ENCODE results near the gene SLC25A47.
"Not testable (repeated sequence)": the region's sequence is repeated elsewhere in the genome, so short reads cannot be mapped to it uniquely, and the experiment has no call there.

SLC25A47 gene

GRCh38 chr14:100287202-100287997, 35.7 kb upstream of the SLC25A47 start:
- H3K27ac ChIP-seq (replicated peaks; ENCODE audit: low read length) = peak overlapping the region; percentile 4
- H3K4me1 ChIP-seq (ENCODE audit: control insufficient read depth in 2 of 2, insufficient read depth in 1 of 2, low read depth in 1 of 2, low read length in 2 of 2) = peaks cover 6 to 9% of the 10 kb centered on the region in 2 donors
- H3K18ac ChIP-seq (ENCODE audit: low read length) = no peak overlapping the region
- no peak overlapping the region for H2BK120ac ChIP-seq (ENCODE audit: low read depth, low read length)
- H2BK15ac ChIP-seq (ENCODE audit: low read length) = no peak overlapping the region
- no peak overlapping the region for H2AK5ac ChIP-seq (ENCODE audit: low read depth, low read length)
- H3K27me3 ChIP-seq (ENCODE audit: control insufficient read depth in 3 of 3, insufficient read depth in 3 of 3, low read depth in 1 of 3, low read length in 3 of 3) = no peaks in the 10 kb centered on the region
- H3K36me3 ChIP-seq (replicated peaks in 1 of 2; ENCODE audit: control insufficient read depth in 2 of 2, insufficient read depth in 2 of 2, low read length in 2 of 2) = peaks cover 33 to 45% of the 10 kb centered on the region in 2 donors
- no peak overlapping the region for H4K91ac ChIP-seq (ENCODE audit: low read depth, low read length, poor library complexity)
- H3K4ac ChIP-seq (ENCODE audit: low read length) = no peak overlapping the region
- H3K14ac ChIP-seq (ENCODE audit: low read length) = no peak overlapping the region
- H2BK5ac ChIP-seq (ENCODE audit: low read length) = no peak overlapping the region
- no peak overlapping the region for H3K23ac ChIP-seq (ENCODE audit: low read depth, low read length, poor library complexity)
- no peak for DNase-seq (ENCODE audit: low spot score)
- no peak overlapping the region for H3K4me2 ChIP-seq (ENCODE audit: insufficient read depth, low read length, poor library complexity, severe bottlenecking)
- H4K8ac ChIP-seq (ENCODE audit: low read depth, low read length) = no peak overlapping the region
- no peak overlapping the region for H2BK12ac ChIP-seq (ENCODE audit: low read length)
- no peak overlapping the region for H2AFZ ChIP-seq (ENCODE audit: low read length)
- no CpG with 5 or more reads among the region's 12 CpGs for WGBS, 2 donors (ENCODE audit: extremely low coverage in 2 of 2, insufficient read length in 2 of 2, insufficient replicate concordance in 1 of 2)
- peaks cover 0 to 1% of the 10 kb centered on the region in 2 donors for H3K9me3 ChIP-seq (replicated peaks in 1 of 2; ENCODE audit: control insufficient read depth in 2 of 2, insufficient read depth in 1 of 2, low read depth in 1 of 2, low read length in 2 of 2)
- H3K4me3 ChIP-seq (ENCODE audit: low read length in 2 of 2) = no peak overlapping the region
- no peak overlapping the region for H3K9ac ChIP-seq (ENCODE audit: low read depth, low read length, poor library complexity)
- H3K79me1 ChIP-seq (ENCODE audit: low read depth, low read length) = peaks cover 10% of the 10 kb centered on the region

- not testable (repeated sequence) for H3K27me3 ChIP-seq (ENCODE audit: control insufficient read depth in 3 of 3, insufficient read depth in 3 of 3, low read depth in 1 of 3, low read length in 3 of 3); H3K9ac ChIP-seq (ENCODE audit: low read depth, low read length, poor library complexity); H2BK120ac ChIP-seq (ENCODE audit: low read depth, low read length); H3K14ac ChIP-seq (ENCODE audit: low read length); H3K27ac ChIP-seq (replicated peaks; ENCODE audit: low read length); H3K4me3 ChIP-seq (ENCODE audit: low read length in 2 of 2); H2AFZ ChIP-seq (ENCODE audit: low read length); H3K18ac ChIP-seq (ENCODE audit: low read length); H3K4ac ChIP-seq (ENCODE audit: low read length); H3K23ac ChIP-seq (ENCODE audit: low read depth, low read length, poor library complexity); H3K9me3 ChIP-seq (replicated peaks in 1 of 2; ENCODE audit: control insufficient read depth in 2 of 2, insufficient read depth in 1 of 2, low read depth in 1 of 2, low read length in 2 of 2); H4K91ac ChIP-seq (ENCODE audit: low read depth, low read length, poor library complexity); H2AK5ac ChIP-seq (ENCODE audit: low read depth, low read length); H3K4me2 ChIP-seq (ENCODE audit: insufficient read depth, low read length, poor library complexity, severe bottlenecking); H3K4me1 ChIP-seq (ENCODE audit: control insufficient read depth in 2 of 2, insufficient read depth in 1 of 2, low read depth in 1 of 2, low read length in 2 of 2); DNase-seq (ENCODE audit: low spot score); H4K8ac ChIP-seq (ENCODE audit: low read depth, low read length); H2BK5ac ChIP-seq (ENCODE audit: low read length); H2BK12ac ChIP-seq (ENCODE audit: low read length); H2BK15ac ChIP-seq (ENCODE audit: low read length)
- WGBS, 2 donors (ENCODE audit: extremely low coverage in 2 of 2, insufficient read length in 2 of 2, insufficient replicate concordance in 1 of 2) = no CpG with 5 or more reads among the region's 8 CpGs
- Histone ChIP-seq H3K36me3 (replicated peaks in 1 of 2; ENCODE audit: control insufficient read depth in 2 of 2, insufficient read depth in 2 of 2, low read length in 2 of 2) (peaks cover 36 to 48% of the 10 kb centered on the region in 2 donors), H3K79me1 (ENCODE audit: low read depth, low read length) (peaks cover 15% of the 10 kb centered on the region)
Measured at GRCh38 chr14:100287998-100288295, 35.2 kb upstream of the SLC25A47 start.

- no peak overlapping the region for H4K8ac ChIP-seq (ENCODE audit: low read depth, low read length)
- H3K4me2 ChIP-seq (ENCODE audit: insufficient read depth, low read length, poor library complexity, severe bottlenecking) = no peak overlapping the region
- H2BK5ac ChIP-seq (ENCODE audit: low read length) = no peak overlapping the region
- WGBS, 2 donors (ENCODE audit: extremely low coverage in 2 of 2, insufficient read length in 2 of 2, insufficient replicate concordance in 1 of 2) = no CpG with 5 or more reads among the region's 12 CpGs
- H3K4ac ChIP-seq (ENCODE audit: low read length) = no peak overlapping the region
- no peak overlapping the region for H3K23ac ChIP-seq (ENCODE audit: low read depth, low read length, poor library complexity)
- H4K91ac ChIP-seq (ENCODE audit: low read depth, low read length, poor library complexity) = no peak overlapping the region
- no peak overlapping the region for H3K27ac ChIP-seq (replicated peaks; ENCODE audit: low read length)
- peaks cover 41 to 54% of the 10 kb centered on the region in 2 donors for H3K36me3 ChIP-seq (replicated peaks in 1 of 2; ENCODE audit: control insufficient read depth in 2 of 2, insufficient read depth in 2 of 2, low read length in 2 of 2)
- H3K18ac ChIP-seq (ENCODE audit: low read length) = no peak overlapping the region
- H3K4me1 ChIP-seq (ENCODE audit: control insufficient read depth in 2 of 2, insufficient read depth in 1 of 2, low read depth in 1 of 2, low read length in 2 of 2) = peaks cover 6 to 9% of the 10 kb centered on the region in 2 donors
- no peak for DNase-seq (ENCODE audit: low spot score)
- H2BK12ac ChIP-seq (ENCODE audit: low read length) = no peak overlapping the region
- H2BK15ac ChIP-seq (ENCODE audit: low read length) = no peak overlapping the region
- H2BK120ac ChIP-seq (ENCODE audit: low read depth, low read length) = no peak overlapping the region
- no peak overlapping the region for H3K14ac ChIP-seq (ENCODE audit: low read length)
- H3K4me3 ChIP-seq (ENCODE audit: low read length in 2 of 2) = no peak overlapping the region
- H2AFZ ChIP-seq (ENCODE audit: low read length) = no peak overlapping the region
- H2AK5ac ChIP-seq (ENCODE audit: low read depth, low read length) = no peak overlapping the region
- H3K9ac ChIP-seq (ENCODE audit: low read depth, low read length, poor library complexity) = no peak overlapping the region
- peaks cover 0 to 1% of the 10 kb centered on the region in 2 donors for H3K9me3 ChIP-seq (replicated peaks in 1 of 2; ENCODE audit: control insufficient read depth in 2 of 2, insufficient read depth in 1 of 2, low read depth in 1 of 2, low read length in 2 of 2)
- H3K27me3 ChIP-seq (ENCODE audit: control insufficient read depth in 3 of 3, insufficient read depth in 3 of 3, low read depth in 1 of 3, low read length in 3 of 3) = no peaks in the 10 kb centered on the region
- peaks cover 15% of the 10 kb centered on the region for H3K79me1 ChIP-seq (ENCODE audit: low read depth, low read length)
Measured at GRCh38 chr14:100288382-100289185, 34.6 kb upstream of the SLC25A47 start.

- Histone ChIP-seq H3K4ac (ENCODE audit: low read length) (no peak overlapping the region), H4K8ac (ENCODE audit: low read depth, low read length) (no peak overlapping the region), H4K91ac (ENCODE audit: low read depth, low read length, poor library complexity) (no peak overlapping the region), H2BK120ac (ENCODE audit: low read depth, low read length) (no peak overlapping the region), H3K4me1 (ENCODE audit: control insufficient read depth in 2 of 2, insufficient read depth in 1 of 2, low read depth in 1 of 2, low read length in 2 of 2) (peaks cover 4 to 6% of the 10 kb centered on the region in 2 donors), H2BK5ac (ENCODE audit: low read length) (no peak overlapping the region), H3K4me3 (ENCODE audit: low read length in 2 of 2) (no peak overlapping the region), H3K79me1 (ENCODE audit: low read depth, low read length) (peaks cover 21% of the 10 kb centered on the region), H2BK15ac (ENCODE audit: low read length) (no peak overlapping the region), H2AFZ (ENCODE audit: low read length) (no peak overlapping the region), H3K9me3 (replicated peaks in 1 of 2; ENCODE audit: control insufficient read depth in 2 of 2, insufficient read depth in 1 of 2, low read depth in 1 of 2, low read length in 2 of 2) (peaks cover 0 to 1% of the 10 kb centered on the region in 2 donors), H2BK12ac (ENCODE audit: low read length) (no peak overlapping the region), H3K27me3 (ENCODE audit: control insufficient read depth in 3 of 3, insufficient read depth in 3 of 3, low read depth in 1 of 3, low read length in 3 of 3) (no peaks in the 10 kb centered on the region), H3K36me3 (replicated peaks in 1 of 2; ENCODE audit: control insufficient read depth in 2 of 2, insufficient read depth in 2 of 2, low read length in 2 of 2) (peaks cover 50 to 55% of the 10 kb centered on the region in 2 donors), H3K14ac (ENCODE audit: low read length) (no peak overlapping the region), H2AK5ac (ENCODE audit: low read depth, low read length) (no peak overlapping the region), H3K27ac (replicated peaks; ENCODE audit: low read length) (peak overlapping the region; percentile 35), H3K18ac (ENCODE audit: low read length) (peak overlapping the region; percentile 76), H3K9ac (ENCODE audit: low read depth, low read length, poor library complexity) (peak overlapping the region; percentile 21), H3K4me2 (ENCODE audit: insufficient read depth, low read length, poor library complexity, severe bottlenecking) (no peak overlapping the region), H3K23ac (ENCODE audit: low read depth, low read length, poor library complexity) (peak overlapping the region; percentile 20)
- no CpG with 5 or more reads among the region's 9 CpGs for WGBS, 2 donors (ENCODE audit: extremely low coverage in 2 of 2, insufficient read length in 2 of 2, insufficient replicate concordance in 1 of 2)
- no peak for DNase-seq (ENCODE audit: low spot score)
Measured at GRCh38 chr14:100289916-100290606, 33.1 kb upstream of the SLC25A47 start.

Measured in neuronal stem cell (in vitro differentiated cells).